GM18519 (cell line): ENCODE measurements around the gene SAXO1.
A peak's percentile ranks its signal among the peaks of the same experiment; 100 is the strongest.

ENCODE experiments used
- ATAC-seq: cut with Tn5 transposase; IDR thresholded peaks from one replicate; pipeline ENCODE4 v1.9.1; 2021; ENCODE audit warnings: mild to moderate bottlenecking, moderate library complexity; ENCODE audit not compliant: unreplicated experiment, low FRiP score

Gene SAXO1

DNA sequence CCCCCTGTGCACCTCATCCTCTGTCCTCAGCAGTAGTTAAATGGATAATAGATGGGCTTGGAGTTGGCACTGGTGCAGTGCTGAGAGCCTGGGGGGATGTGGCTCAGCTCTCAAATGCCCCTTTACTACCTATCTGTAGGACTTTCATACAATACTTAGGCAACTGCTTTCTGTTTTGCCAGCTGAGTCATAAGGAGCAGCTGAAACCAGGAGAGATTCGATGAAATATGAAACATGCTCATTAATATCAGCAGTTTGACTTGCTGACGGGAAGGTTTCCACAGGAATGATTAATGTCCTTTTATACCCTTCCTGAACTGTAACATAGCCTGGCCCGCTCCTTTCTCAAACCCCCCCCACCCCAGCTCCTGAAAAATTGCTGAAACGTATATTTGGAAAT, 142.6 kb downstream of the SAXO1 start:
- peak; percentile 60 for ATAC-seq

DNA sequence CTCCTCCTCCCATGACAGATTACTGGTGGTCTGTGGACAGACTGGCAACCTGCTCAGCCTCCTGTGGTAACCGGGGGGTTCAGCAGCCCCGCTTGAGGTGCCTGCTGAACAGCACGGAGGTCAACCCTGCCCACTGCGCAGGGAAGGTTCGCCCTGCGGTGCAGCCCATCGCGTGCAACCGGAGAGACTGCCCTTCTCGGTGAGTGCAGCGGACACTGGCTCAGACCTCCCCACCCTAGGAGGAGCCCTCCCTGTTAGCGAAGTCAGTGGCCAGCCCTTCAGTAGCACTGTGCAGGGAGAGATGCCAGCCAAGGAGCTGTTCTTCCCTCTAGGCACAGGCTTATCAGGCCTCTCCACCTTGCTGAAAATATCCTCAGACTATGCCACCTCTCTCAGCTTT, 143.5 kb downstream of the SAXO1 start:
- no peak for ATAC-seq

DNA sequence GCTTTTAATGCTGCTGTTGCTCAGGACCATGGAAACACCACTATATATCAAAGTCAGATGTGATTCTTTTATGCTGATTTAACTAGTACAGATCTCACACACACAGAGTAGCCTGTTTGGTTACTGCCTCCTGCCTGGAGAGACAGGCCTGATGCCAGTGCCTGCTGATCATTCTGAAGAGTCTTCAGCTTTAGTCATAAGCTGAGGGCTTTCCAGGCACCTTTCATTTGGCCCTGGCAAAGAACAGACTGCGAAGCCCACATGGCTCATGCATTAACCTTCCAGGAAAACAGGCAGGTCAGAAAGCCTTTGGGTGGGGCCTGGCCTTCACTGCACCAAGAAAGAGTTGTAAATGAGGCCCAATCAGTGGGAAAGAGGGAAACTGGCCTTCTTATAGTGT, 144.7 kb downstream of the SAXO1 start:
- no peak for ATAC-seq

GRCh38 chr9:18887546-18887945, 145.5 kb downstream of the SAXO1 start:
- no peak for ATAC-seq

GRCh38 chr9:18881758-18882157, 151.3 kb downstream of the SAXO1 start:
- no peak for ATAC-seq

DNA sequence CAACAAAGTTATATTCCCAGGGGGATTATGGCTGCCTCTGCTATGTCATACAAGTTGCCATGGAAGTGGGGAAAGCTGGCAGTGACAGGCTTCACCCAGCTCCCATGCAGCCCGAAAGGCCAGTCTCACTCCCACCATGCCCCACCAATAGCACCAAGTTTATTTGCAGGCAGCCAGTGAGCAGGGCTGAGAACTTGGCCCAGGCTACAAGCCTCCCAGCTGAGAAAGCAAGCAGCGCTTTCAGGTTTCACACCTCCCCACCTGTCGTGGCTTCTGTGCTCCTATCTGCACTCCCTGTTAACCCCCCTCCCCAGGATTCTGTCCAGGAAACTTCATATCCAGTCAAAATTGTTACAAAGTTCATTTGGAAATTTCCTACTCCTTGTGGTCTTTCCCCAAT, 155.0 kb downstream of the SAXO1 start:
- ATAC-seq = no peak
